GM18499 (cell line): ENCODE results near the gene GARIN5A.
"Not testable (repeated sequence)": the region's sequence is repeated elsewhere in the genome, so short reads cannot be mapped to it uniquely, and the experiment has no call there.

Experiments
- ATAC-seq: cut with Tn5 transposase; IDR thresholded peaks from one replicate; pipeline ENCODE4 v1.9.1; 2021; ENCODE audit warnings: moderate number of reproducible peaks; ENCODE audit not compliant: insufficient read depth, unreplicated experiment

GARIN5A gene

DNA sequence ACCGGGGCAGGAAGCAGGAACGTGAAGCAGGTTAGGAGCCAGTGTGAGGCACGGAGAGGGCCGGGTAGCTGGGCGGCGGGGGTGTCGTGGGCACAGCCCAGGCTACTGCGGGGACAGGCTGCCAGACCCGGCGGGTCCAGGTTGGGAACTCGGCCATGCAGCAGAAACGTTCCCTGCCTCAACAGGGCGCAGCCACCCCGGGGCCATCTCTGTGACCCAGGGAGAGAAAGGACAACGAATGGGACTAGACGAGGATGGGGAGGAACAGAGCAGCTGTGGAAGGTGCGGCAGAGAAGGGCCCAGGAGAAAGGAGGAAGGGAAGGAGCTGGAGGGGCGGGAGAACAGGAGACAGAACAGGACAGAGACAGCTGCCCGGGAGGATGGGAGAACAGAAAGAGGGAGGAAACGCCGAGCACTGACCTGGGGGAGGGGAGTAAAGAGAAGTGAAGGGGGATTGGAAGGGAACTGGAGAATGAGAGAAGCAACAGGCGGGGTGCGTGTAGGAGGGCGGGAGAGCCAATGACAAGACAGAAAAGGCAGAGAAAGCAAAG lies 12.9 kb upstream of the GARIN5A start:
- no peak for ATAC-seq

DNA sequence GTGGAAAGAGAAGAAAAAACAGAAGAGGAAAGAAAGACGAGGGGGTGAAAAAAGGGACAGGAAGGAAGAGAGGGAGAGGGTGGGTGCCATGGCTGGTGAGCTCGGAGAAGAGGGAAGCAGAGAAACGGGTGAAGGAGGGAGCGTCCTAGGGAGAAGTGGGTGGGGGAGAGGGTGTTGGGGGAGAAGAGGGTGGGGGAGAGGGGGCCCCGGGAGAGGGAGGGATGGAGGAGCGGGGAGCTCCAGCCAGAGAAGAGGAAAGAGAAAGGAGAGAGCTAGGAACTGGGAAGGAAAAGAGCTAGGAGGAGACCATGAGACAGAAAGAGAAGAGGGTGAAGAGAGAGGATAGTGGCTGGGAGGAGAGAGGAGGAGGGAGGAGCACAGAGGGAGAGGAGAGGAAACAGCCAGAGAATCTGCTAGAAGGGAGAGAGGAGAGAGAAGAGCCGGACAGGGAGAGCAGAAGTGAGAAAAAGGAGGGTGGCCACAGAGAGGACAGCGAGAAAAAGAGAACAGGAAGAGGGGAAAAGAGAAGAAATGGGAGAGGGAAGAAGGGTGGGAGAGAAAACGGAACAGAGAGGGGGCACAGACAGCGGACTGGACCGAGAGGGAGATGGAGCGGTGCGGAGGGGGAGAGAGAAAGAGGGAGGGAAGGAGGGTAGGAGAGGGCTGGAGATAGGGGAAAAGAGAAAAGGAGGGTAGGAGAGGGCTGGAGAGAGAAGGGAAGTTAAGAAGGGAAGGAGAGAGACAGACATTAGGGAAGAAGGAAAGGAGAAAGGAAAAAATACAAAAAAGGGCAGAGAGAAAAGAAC lies 11.9 kb upstream of the GARIN5A start:
- no peak for ATAC-seq

- ATAC-seq = no peak
These were observed 10.3 kb upstream of the GARIN5A start for GRCh38 chr19:50486823-50487515.

DNA sequence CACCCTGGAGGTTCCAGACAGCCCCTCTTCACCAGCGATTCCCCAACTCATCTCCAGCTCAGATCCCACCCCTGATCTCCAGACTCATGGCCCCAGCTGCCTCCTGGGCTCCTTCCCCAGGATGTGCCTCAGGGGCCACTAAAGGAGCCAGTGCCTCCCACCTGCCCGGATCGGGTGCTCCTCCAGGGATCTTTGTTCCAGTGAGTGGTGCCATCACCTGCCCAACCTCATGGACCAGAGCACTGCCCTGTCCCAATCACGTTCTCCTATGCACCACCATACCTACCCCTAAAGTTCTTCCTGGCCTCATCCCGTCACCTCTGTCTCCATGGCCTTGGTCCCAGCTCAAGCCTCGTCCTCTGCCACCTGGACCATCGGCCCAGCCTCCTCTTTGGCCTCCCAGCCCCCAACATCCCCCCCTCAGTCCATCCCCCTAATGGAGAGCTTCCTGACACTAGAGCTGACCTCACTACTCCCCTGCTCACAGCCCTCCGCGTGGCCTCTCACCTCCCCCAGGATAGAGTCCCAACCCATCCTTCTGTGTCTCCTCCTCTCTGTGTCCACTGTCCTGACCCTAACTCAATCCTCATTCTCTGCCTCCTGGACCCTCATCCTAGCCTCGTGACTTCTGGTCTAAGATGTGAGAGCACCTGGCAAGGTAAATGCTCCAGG lies 8.8 kb upstream of the GARIN5A start:
- no peak for ATAC-seq

DNA sequence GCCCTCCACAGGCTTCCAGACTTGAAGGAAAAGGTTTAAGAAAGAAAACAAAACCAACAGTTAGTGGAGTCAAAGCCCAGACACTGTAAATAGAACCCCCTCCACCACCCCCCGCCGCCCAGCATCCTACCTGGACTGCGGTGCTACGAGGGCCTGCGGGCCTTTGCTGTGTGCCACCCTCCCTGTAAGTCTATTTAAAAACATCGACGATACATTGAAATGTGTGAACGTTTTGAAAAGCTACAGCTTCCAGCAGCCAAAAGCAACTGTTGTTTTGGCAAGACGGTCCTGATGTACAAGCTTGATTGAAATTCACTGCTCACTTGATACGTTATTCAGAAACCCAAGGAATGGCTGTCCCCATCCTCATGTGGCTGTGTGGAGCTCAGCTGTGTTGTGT lies 6.3 kb upstream of the GARIN5A start:
- ATAC-seq = no peak

DNA sequence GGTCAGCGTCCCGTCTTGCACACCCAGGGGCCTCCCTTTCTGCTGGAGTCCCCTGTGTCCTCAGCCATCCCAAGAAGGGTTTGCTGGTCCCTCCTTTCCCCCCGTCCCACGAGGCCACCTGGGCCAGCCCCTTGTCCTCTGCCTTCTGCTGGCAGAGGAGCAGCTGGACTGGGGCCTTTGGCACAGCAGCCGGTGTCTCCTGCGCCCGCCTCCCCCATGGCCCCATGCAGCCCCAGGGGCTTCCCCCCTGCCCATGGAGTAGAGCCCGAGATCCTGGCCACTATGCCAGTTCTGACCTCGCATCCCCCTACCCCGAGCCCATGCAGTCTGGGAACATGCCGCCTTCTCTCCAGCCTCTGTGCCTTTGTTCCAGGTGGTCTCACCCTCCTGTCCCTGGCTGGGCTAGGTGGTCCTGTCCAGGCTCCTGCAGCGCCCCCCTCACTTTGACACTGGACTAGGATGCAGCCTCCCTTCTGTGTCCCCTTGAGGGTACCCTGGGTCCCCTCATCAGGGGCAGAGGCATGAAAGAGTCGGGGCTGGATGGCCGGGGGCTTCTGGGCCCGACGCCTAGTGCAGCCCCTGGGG lies 5.7 kb upstream of the GARIN5A start:
- ATAC-seq = no peak

DNA sequence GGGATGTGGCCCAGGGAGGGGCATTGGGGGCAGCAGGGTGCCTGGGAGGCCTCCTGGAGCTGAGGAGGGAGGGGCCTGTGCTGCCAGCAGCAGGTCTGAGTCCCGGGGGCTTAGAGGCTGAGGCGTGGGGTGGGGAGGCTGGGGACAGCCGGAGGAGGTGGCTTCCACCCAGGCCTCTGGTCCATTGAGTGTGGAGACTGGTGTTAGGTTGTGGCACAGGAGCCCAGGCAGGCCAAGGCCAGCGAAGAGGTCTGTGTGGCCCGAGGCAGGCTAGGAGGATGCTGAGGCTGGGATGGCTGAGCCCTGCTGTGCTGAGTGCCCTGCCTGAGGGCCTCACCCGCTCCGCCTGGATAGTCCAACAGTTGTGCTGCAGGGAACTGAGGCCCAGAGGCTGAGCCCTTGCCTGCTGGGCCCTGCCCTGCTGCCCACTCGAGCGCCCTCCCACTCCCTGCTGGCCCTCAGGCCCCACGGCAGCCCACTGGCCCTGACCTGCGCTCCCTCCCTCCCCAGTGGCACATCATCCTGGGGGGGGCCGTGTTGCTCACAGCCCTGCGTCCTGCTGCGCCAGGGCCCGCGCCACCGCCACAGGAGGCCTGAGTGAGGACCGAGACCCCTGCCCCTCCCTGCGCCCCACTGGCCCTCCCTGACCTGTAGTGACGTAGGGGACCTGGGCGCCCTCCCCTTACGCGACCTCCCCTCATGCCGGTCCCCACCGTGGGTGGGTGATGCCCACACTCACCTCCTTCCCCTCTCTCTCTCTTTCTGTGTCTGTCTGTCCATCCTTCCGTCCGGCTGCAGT lies 4.9 kb upstream of the GARIN5A start:
- no peak for ATAC-seq

- ATAC-seq = no peak
These were observed 3.8 kb upstream of the GARIN5A start for GRCh38 chr19:50480281-50481111.

GRCh38 chr19:50479761-50480251 lies 3.2 kb upstream of the GARIN5A start:
- no peak for ATAC-seq

GRCh38 chr19:50478901-50479715 lies 2.5 kb upstream of the GARIN5A start:
- ATAC-seq = no peak

DNA sequence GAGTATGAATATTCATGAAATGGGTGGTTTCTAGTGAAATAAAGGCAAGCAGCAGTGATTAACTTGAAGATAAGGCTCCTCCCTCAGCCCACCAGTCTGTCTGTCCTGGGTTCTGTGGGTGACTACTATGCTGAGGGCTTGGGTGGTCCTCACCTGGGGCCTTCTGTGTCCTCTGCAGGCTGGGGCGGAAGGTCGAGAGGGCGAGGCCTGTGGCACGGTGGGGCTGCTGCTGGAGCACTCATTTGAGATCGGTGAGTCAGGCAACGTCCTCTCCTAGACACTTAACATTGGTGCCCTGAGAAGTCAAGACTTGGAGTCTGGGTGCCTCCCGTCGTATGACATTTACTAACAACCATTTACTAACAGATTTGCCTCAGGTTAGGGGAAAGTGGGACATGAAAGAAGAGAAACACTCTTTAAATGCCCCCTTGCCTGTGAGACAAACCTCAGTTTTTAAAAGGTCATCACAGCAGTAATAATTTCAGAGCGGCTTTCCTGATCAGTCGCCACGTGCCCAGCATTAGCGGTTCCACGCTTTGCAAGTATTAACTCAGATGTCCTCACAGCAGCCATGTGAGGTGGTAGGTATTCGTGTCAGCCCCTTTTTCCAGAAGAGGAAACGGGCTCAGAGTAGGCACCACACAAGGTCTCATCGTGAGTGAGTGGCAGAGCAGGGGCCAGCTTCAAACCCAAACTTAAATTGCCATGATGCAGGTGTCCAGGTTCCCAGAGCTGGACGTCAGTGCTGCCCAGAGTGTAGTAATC lies 1.3 kb upstream of the GARIN5A start:
- ATAC-seq = no peak

GRCh38 chr19:50476907-50477238 lies 225 bp upstream of the GARIN5A start:
- no peak for ATAC-seq

GRCh38 chr19:50475736-50476223 lies 868 bp downstream of the GARIN5A start:
- no peak for ATAC-seq

GRCh38 chr19:50475101-50475568 lies 1.5 kb downstream of the GARIN5A start:
- ATAC-seq = no peak

DNA sequence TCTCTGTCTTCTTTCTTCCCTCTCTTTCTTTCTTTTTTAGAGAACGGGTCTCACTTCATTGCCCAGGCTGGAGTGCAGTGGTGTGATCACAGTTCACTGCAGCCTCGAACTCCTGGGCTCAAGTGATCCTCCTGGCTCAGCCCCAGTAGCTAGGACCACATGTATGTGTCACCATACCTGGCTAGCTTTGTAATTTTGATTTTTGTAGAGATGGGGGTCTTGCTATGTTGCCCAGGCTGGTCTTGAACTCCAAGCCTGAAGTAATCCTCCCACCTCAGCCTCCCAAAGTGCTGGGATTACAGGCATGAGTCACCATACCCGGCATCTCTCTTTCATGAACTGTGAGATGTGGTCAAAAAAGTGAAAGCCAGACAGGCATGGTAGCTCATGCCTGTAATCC lies 3.3 kb downstream of the GARIN5A start:
- ATAC-seq = not testable (repeated sequence)

GRCh38 chr19:50468818-50469217 lies 7.8 kb downstream of the GARIN5A start:
- no peak for ATAC-seq

DNA sequence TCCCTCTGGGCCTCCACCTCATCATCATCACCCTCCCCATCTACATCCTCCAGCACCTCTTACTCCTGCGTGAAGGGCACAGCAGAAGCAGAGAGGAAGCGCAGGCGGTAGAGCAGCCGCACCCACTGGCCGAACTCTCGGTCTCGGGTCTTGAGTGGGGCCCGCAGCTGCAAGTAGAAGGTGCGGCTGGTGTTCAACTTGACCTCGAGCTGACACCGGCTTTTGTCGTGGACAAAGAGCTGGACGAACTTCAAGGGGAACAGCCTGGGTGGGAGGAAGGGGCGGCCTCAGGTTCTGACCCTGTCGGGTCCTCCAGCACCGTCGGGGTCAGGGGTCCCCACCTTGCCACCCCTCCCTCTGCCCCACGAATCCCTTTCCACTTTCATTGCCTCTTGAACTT lies 9.1 kb downstream of the GARIN5A start:
- ATAC-seq = no peak
